Fibroblast of gingiva (primary cell): ENCODE data around the gene PRSS21.

ENCODE experiments used
- DNase-seq: peaks from one replicate; pipeline ENCODE4 v3.0.0-alpha.2; 2011; ENCODE audit warnings: low read depth

The PRSS21 gene

GRCh38 chr16:2779978-2780898, 36.8 kb upstream of the PRSS21 start:
- no peak for DNase-seq

DNA sequence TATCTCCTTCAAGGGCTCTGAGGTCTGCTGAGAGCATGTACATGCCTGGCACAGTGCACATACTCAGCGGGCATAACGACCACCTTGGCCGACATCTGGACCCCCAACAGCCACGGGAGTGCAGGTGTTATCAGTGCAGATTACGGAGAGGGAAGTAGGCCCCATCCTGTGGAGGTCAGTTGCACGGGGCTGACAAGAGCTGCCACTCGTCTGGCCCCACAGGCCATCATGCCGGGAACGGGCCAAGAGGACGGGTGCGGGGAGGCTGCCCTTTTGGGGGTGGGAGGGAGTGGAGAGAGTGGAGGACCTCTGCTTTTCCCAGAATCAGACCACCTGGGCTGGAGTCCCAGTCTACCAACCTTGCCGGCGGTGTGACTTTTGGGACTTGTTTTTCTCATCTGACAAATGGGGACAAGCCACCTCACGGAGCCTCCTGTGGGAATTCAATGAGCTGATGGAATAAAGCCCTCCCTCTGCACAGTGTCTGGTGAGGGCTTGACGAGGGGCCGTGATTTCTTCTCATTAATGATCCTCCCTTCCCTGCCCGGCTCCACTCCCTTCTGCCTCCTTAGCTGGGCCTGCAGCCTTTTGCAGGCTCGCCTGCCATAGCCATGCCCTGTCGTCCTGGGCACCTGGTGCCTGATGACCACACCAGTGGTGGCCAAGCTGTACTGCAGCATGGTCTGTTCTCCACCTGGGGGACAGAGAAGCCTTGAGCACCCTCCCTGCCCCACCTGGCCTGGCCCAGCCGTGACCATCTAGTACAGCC, 34.3 kb upstream of the PRSS21 start:
- no peak for DNase-seq

DNA sequence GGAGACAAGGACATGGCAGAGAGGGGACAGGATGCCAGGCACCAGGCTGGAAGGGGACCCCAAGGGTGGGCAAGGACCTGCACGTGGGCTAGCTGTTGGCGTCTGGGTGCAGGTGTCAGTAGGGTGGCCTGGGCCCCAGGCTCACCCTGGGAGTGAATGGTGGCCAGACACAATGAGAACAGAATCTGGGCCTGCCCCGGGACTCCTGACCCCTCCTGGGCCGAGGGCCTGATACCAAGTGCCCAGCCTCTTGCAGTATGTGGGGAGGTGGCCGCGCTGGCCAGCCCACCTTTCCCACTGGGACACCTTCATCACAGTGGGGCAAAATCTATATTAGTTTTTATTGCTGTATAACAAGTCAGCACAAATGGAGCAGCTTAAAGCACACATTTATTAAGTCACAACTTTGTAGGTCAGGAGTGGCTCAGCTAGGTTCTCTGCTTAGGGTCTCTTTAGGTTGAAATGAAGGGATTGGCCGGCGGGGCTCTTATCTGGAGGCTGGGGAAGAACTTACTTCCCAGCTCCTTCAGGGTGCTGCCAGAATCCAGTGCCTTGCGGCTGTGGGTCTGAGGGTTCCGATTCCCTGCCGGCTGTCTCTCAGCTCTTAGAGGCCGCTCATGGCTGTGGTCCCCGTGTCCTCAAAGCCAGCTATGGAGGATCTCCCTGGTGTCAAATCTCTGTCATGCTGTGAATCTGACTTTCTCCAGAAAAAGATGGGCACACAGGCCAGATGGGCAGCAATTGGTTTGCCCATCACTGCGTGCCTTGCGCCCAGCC, 33.3 kb upstream of the PRSS21 start:
- no peak for DNase-seq

- no peak for DNase-seq
Measured at GRCh38 chr16:2784358-2785100, 32.5 kb upstream of the PRSS21 start.

DNA sequence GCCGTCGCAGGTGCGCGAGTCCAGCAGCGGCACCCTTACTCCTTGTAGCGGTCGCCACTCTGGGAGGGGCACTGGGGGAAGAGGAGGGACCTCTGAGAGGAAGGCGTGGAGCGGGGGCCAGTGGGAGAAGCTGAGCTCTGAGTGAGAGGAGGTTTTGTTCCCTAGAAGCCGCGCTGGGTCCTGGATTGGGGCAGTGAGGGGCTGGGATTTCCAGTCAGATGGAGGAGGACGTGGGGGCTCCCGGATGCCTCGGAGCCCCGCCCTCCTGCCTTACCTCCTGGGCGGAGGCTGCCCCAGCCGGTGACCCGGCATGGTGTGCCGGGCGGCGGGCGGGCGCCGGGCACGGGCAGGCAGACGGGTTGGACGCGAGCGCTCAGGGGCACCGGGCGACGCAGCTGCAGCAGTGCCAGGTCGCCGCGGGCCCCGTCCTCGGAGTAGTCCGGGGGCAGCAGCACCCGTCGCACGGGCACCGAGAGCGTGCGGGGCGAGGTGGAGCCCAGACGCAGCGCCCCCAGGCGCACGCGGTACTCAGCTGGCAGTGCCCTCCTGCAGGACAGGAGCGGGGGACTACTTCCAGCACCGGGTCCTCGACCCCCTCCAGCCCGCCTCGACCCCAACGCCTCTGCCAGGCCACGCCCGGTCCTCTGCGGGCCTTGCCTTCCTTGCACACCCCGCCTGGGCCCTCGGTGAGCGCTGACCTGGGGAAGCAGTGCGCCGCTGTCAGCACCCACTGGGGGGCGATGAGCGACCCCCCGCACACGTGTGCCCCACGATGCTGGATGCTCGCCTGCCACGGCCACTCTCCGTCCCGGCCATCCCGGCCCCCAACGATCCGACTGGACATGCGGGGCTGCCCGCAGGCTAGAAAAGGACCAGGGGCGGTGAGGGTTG, 31.7 kb upstream of the PRSS21 start:
- no peak for DNase-seq

- DNase-seq = no peak
Measured at GRCh38 chr16:2786061-2786825, 30.8 kb upstream of the PRSS21 start.

GRCh38 chr16:2786826-2787151, 30.2 kb upstream of the PRSS21 start:
- DNase-seq = no peak

GRCh38 chr16:2787406-2787805, 29.6 kb upstream of the PRSS21 start, which contains the start of gene PRSS33:
Gene PRSS33, minus strand, starts transcription at chr16:2787560. Its CDS starts 1,013 bp downstream, at chr16:2786547.
- no peak for DNase-seq

GRCh38 chr16:2787961-2788360, 29.1 kb upstream of the PRSS21 start:
- no peak for DNase-seq

DNA sequence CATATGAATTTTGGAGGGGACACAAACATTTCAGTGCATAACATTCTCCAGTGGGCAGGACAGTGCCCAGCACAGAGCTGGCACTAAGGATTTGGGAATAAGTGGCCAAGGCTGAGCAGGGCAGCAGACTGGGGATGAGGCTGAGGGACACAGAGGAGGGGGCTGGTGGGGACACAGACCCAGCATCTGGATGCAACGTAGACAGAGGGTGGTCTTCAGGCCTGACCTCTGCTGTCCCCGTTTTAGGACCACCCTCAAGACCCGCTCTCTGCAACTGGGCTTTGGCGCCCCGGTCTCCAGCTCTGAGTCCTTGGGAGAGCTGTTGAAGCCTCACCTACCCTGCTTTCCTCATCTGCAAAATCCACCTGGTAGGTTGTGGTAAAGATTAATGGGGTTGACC, 26.4 kb upstream of the PRSS21 start:
- DNase-seq = no peak

- DNase-seq = no peak
Measured at GRCh38 chr16:2791174-2791573, 25.9 kb upstream of the PRSS21 start.

GRCh38 chr16:2792940-2793339, 24.1 kb upstream of the PRSS21 start:
- no peak for DNase-seq

DNA sequence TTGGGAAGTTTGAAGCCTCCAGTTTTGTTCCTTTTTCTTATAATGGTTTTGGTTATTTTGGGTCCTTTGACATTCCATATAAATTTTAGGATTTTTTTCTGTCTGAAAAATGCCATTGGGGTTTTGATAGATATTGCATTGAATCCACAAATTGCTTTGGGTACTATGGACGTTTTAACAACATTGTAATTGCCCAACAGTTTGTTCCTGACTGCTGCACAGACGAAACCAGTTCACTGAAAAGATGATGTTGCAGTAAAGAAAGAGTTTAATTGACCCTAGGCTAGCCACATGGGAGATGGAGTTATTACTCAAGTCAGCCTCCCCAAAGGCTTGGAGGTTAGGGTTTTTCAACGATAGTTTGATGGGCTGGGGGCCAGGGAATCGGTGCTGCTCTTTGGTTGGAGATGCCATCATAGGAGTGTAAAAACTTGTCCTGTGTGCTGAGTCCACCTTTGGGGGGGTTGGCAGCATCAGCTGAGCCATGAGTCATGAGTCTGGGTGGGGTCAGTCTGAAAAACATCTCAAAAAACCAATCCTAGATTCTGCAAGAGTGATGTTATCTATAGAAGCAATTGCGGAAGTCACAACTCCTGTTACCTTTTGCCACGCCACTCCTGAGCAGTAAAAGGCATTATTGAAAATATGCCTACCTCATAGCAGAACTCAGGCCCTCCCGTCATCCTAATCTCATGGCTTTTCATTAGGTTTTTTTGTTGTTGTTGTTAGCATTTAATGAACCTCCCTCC, 21.5 kb upstream of the PRSS21 start:
- DNase-seq = no peak

GRCh38 chr16:2798723-2799204, 18.3 kb upstream of the PRSS21 start:
- DNase-seq = no peak

DNA sequence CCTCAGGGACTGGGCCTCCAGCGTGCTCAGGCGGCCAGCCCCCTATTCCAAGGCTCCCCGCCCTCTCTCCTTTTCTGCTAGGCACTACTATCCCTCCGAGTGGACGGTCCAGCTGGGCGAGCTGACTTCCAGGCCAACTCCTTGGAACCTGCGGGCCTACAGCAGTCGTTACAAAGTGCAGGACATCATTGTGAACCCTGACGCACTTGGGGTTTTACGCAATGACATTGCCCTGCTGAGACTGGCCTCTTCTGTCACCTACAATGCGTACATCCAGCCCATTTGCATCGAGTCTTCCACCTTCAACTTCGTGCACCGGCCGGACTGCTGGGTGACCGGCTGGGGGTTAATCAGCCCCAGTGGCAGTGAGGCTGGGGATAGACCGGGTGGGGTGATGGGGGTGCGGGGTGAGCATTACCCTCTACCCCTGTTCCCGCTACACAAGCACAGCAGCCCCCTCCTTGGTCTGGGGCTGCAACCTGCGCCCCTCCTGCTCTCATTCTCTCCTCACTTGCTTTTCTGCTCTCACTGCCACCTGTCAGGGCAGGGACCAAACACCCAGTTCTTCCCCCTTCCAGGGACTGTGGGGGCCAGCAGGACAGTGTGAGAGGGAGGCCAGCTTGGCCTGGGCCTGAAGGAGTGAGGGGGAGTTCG, 17.7 kb upstream of the PRSS21 start:
- no peak for DNase-seq

DNA sequence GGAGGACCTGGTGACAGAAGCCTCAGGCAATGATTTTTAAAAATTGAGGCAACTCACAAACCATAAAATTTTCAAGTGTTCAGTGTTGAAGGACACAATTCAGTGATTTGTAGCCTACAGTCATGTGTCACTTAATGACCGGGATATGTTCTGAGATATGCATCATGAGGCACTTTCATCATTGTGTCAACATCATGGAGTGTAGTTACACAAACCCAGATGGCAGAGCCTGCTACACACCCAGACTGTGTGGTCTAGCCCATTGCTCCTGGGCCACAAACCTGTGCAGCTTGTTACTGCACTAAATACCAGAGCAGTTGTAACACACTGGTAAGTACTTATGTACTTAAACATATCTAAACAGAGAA, 17.2 kb upstream of the PRSS21 start:
- DNase-seq = no peak

DNA sequence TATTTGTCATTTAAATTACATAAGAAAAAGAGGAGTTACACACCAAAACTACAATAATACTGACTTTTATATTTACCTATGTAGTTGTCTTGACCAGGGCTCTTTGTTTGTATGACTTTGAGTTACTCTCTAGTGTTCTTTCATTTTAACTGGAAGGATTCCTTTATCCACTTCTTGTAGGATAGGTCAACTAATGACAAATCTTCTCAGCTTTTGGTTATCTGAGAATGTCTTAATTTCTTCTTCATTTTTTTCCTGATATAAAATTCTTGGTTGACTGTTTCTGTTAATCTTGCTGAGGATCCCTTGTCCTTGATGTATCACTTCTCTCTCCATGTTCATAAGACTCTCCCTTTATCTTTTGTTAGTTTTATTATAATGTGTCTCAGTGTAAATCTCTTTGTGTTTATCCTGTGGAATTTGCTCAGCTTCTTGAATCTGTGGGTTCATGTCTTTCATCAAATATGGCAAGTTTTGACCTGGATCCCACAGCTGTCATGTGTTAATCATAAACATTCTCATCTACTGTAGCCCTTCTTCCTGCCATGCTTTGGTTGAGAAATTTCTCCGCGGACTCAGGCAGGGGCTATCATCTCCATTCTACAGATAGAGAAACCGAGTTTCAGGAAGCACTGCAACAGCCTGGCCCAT, 13.4 kb upstream of the PRSS21 start:
- no peak for DNase-seq

- DNase-seq = no peak
Measured at GRCh38 chr16:2804728-2805127, 12.3 kb upstream of the PRSS21 start.
